Neutrophil (primary cell): ENCODE measurements around the gene DOCK11.

ENCODE experiments used
- H3K27ac ChIP-seq: fragments of 200-600 bp; sonication (generic); 2 replicates; pipeline ENCODE4 v1.5.1; 2016; ENCODE audit warnings: mild to moderate bottlenecking, moderate library complexity
- H3K27me3 ChIP-seq: fragments of 200-600 bp; sonication (generic); 2 replicates; pipeline ENCODE4 v1.6.0; 2016; ENCODE audit warnings: mild to moderate bottlenecking
- H3K36me3 ChIP-seq: fragments of 200-600 bp; sonication (generic); 2 replicates; pipeline ENCODE4 v1.5.1; 2017
- H3K4me1 ChIP-seq, 2 experiments: fragments of 200-600 bp in 1 of 2; sonication (generic) in 1 of 2; 1 replicate in 1 of 2; 2 replicates in 1 of 2; pipeline versions ENCODE4 v1.5.1 to v1.6.1; 2013 to 2016; ENCODE audit warnings: low read depth in 1 of 2, low read length in 1 of 2, mild to moderate bottlenecking in 1 of 2, moderate library complexity in 1 of 2; ENCODE audit not compliant: control insufficient read depth in 1 of 2, insufficient read depth in 1 of 2
- H3K4me3 ChIP-seq, 2 experiments: fragments of 200-600 bp in 1 of 2; sonication (generic) in 1 of 2; 1 replicate in 1 of 2; 2 replicates in 1 of 2; pipeline ENCODE4 v1.5.1; 2013 to 2016; ENCODE audit warnings: low read depth in 1 of 2, low read length in 1 of 2, mild to moderate bottlenecking in 1 of 2, moderate library complexity in 1 of 2
- H3K9me3 ChIP-seq: fragments of 200-600 bp; sonication (generic); 2 replicates; pipeline ENCODE4 v1.5.1; 2016
- CTCF ChIP-seq: fragments of 200-600 bp; sonication (generic); IDR thresholded peaks from 2 replicates; pipeline ENCODE4 v1.5.1; 2016; ENCODE audit warnings: antibody characterized with exemption

DOCK11 gene

GRCh38 chrX:118526149-118526548 is 30.5 kb downstream of the DOCK11 start:
- Histone ChIP-seq H3K27me3 (no peaks in the 10 kb centered on the region), H3K36me3 (no peaks in the 10 kb centered on the region), H3K4me1 (peaks cover 84 to 93% of the 10 kb centered on the region in 2 experiments), H3K27ac (peak overlapping the region; percentile 79), H3K9me3 (no peaks in the 10 kb centered on the region), H3K4me3 (no peak overlapping the region)
- TF ChIP-seq CTCF = no peak

- Histone ChIP-seq H3K27me3 (no peaks in the 10 kb centered on the region), H3K4me3 (peak overlapping the region; percentile 24 to 54), H3K36me3 (no peaks in the 10 kb centered on the region), H3K4me1 (peaks cover 68 to 75% of the 10 kb centered on the region in 2 experiments), H3K9me3 (no peaks in the 10 kb centered on the region), H3K27ac (peak overlapping the region; percentile 79)
- TF ChIP-seq CTCF = no peak
Observed at GRCh38 chrX:118528071-118528737, 32.6 kb downstream of the DOCK11 start.

- no peaks in the 10 kb centered on the region for H3K9me3 ChIP-seq
- H3K27me3 ChIP-seq = no peaks in the 10 kb centered on the region
- H3K4me1 ChIP-seq = peaks cover 48 to 59% of the 10 kb centered on the region in 2 experiments
- no peak overlapping the region for H3K4me3 ChIP-seq
- no peaks in the 10 kb centered on the region for H3K36me3 ChIP-seq
- TF ChIP-seq CTCF = no peak
- H3K27ac ChIP-seq = peak overlapping the region; percentile 79
Observed at GRCh38 chrX:118530219-118530911, 34.8 kb downstream of the DOCK11 start.

GRCh38 chrX:118534716-118535493 is 39.3 kb downstream of the DOCK11 start:
- TF ChIP-seq CTCF = no peak
- H3K4me3 ChIP-seq = no peak overlapping the region
- no peaks in the 10 kb centered on the region for H3K36me3 ChIP-seq
- H3K27me3 ChIP-seq = no peaks in the 10 kb centered on the region
- H3K4me1 ChIP-seq = peaks cover 53 to 58% of the 10 kb centered on the region in 2 experiments
- no peaks in the 10 kb centered on the region for H3K9me3 ChIP-seq
- H3K27ac ChIP-seq = no peak overlapping the region

GRCh38 chrX:118536204-118536603 is 40.6 kb downstream of the DOCK11 start:
- Histone ChIP-seq H3K4me1 (peaks cover 40 to 45% of the 10 kb centered on the region in 2 experiments), H3K36me3 (no peaks in the 10 kb centered on the region), H3K4me3 (no peak overlapping the region), H3K27me3 (no peaks in the 10 kb centered on the region), H3K9me3 (no peaks in the 10 kb centered on the region), H3K27ac (peak overlapping the region; percentile 68)
- no peak for TF ChIP-seq CTCF
